ENCODE results near the gene PLXND1.

Gene PLXND1

GRCh38 chr3:129575233-129575996, 31.1 kb downstream of the PLXND1 start:
- ATAC-seq (replicated peaks) (no peak), DNase-seq (no peak)
- peaks cover 63% of the 10 kb centered on the region for H3K36me3 Mint-ChIP-seq (ENCODE audit: insufficient read depth)
- peak overlapping the region; percentile 25 to 64 for H3K4me3 Mint-ChIP-seq
- H3K27ac Mint-ChIP-seq = peak overlapping the region; percentile 93 to 95
- H3K9me3 Mint-ChIP-seq = no peaks in the 10 kb centered on the region
- peaks cover 42 to 61% of the 10 kb centered on the region in 2 donors for H3K4me1 Mint-ChIP-seq (ENCODE audit: low read depth in 2 of 2)
- no peaks in the 10 kb centered on the region for H3K27me3 Mint-ChIP-seq

- no peak overlapping the region for H3K4me3 Mint-ChIP-seq
- H3K36me3 Mint-ChIP-seq (ENCODE audit: insufficient read depth) = peaks cover 62% of the 10 kb centered on the region
- no peaks in the 10 kb centered on the region for H3K9me3 Mint-ChIP-seq
- H3K27ac Mint-ChIP-seq = peak overlapping the region; percentile 93 to 95
- H3K4me1 Mint-ChIP-seq (ENCODE audit: low read depth in 2 of 2) = peaks cover 53 to 65% of the 10 kb centered on the region in 2 donors
- ATAC-seq (replicated peaks) = no peak
- DNase-seq = no peak
- H3K27me3 Mint-ChIP-seq = no peaks in the 10 kb centered on the region
Measured at GRCh38 chr3:129574206-129574605, 32.3 kb downstream of the PLXND1 start.

DNA sequence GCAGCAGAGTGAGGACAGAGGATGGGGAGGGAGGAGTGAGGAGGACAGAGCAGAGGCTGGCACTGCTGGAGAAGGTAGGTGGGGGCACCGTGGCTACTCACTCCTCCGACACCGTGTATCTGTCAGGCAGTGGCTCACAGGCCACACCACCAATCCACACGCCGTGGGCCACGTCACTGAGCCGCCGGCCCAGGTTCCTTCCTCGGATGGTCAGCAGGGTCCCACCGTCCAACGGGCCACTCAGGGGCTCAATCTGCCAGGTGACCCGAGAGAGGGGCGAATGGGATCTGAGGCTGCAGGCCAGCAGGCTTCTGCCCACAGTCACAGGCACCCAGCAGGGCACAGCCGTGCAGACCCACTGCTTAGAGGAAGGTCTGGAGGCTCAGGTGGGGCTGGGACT, 33.0 kb downstream of the PLXND1 start:
- Mint-ChIP-seq H3K27me3 (no peaks in the 10 kb centered on the region), H3K36me3 (ENCODE audit: insufficient read depth) (peaks cover 61% of the 10 kb centered on the region), H3K4me1 (ENCODE audit: low read depth in 2 of 2) (peaks cover 53 to 65% of the 10 kb centered on the region in 2 donors), H3K9me3 (no peaks in the 10 kb centered on the region), H3K4me3 (no peak overlapping the region), H3K27ac (peak overlapping the region; percentile 88 to 95)
- ATAC-seq (replicated peaks) = no peak
- DNase-seq = no peak

DNA sequence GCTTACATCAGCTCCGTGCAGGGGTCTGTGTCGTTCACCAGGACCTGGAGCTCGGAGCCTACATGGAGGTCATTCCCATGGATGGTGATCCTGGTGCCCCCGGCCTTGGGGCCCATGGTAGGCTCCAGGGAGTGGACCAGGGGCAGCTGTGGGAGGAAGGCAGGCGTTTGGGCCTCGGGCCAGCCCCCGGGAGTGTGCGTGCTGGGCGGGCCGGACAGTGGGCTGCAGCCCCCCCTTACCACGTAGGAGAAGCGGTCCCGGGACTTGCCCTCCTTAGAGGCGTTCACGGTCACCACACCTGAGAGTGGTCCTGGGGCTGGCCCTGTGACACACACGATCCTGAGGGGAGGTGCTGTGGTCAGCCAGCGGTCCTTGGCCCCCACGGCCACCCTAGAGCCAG, 33.9 kb downstream of the PLXND1 start:
- DNase-seq = no peak
- no peaks in the 10 kb centered on the region for H3K27me3 Mint-ChIP-seq
- H3K4me1 Mint-ChIP-seq (ENCODE audit: low read depth in 2 of 2) = peaks cover 53 to 58% of the 10 kb centered on the region in 2 donors
- peak overlapping the region; percentile 63 to 88 for H3K27ac Mint-ChIP-seq
- no peak for ATAC-seq (replicated peaks)
- H3K9me3 Mint-ChIP-seq = no peaks in the 10 kb centered on the region
- H3K36me3 Mint-ChIP-seq (ENCODE audit: insufficient read depth) = peaks cover 58% of the 10 kb centered on the region
- H3K4me3 Mint-ChIP-seq = no peak overlapping the region

- Mint-ChIP-seq H3K4me1 (ENCODE audit: low read depth in 2 of 2) (peaks cover 56 to 60% of the 10 kb centered on the region in 2 donors), H3K9me3 (no peaks in the 10 kb centered on the region)
- no peak for DNase-seq
Measured at GRCh38 chr3:129571605-129572547, 34.6 kb downstream of the PLXND1 start.

GRCh38 chr3:129569856-129570255, 36.6 kb downstream of the PLXND1 start:
- H3K4me3 Mint-ChIP-seq = peak overlapping the region; percentile 39 to 56
- H3K36me3 Mint-ChIP-seq (ENCODE audit: insufficient read depth) = peaks cover 45% of the 10 kb centered on the region
- H3K27ac Mint-ChIP-seq = peak overlapping the region; percentile 84 to 90
- ATAC-seq (replicated peaks) (no peak), DNase-seq (no peak)
- H3K27me3 Mint-ChIP-seq = no peaks in the 10 kb centered on the region
- no peaks in the 10 kb centered on the region for H3K9me3 Mint-ChIP-seq
- peaks cover 49 to 52% of the 10 kb centered on the region in 2 donors for H3K4me1 Mint-ChIP-seq (ENCODE audit: low read depth in 2 of 2)

More at GRCh38 chr3:129571605-129572547, 34.6 kb downstream of the PLXND1 start:
- H3K36me3 Mint-ChIP-seq (ENCODE audit: insufficient read depth) = peaks cover 54% of the 10 kb centered on the region
- peak overlapping the region; percentile 67 to 89 for H3K27ac Mint-ChIP-seq
- H3K4me3 Mint-ChIP-seq = no peak overlapping the region
- ATAC-seq (replicated peaks) = no peak
- H3K27me3 Mint-ChIP-seq = no peaks in the 10 kb centered on the region

DNA sequence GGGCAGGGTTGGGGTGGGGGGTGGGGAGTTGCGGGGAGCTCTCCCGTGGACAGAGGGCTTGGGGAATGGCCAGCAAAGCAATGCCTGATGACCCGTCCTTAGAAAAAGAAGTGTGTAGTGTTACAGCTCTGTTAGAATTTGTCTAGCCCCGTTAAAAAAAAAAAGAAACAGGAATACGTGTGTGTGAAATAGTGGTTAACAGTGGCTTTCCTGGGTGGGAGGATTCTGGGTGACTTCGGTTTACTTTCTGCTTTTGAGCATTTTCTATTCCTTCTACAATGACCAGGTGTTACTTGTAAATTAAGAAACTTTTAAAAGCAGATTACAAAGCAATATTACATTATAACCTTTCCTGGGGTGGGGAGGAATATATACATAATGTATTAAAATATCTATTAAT, 38.5 kb downstream of the PLXND1 start:
- no peaks in the 10 kb centered on the region for H3K9me3 Mint-ChIP-seq
- ATAC-seq (replicated peaks) (peak; percentile 85), DNase-seq (no peak)
- peak overlapping the region; percentile 44 to 90 for H3K27ac Mint-ChIP-seq
- peaks cover 41 to 44% of the 10 kb centered on the region in 2 donors for H3K4me1 Mint-ChIP-seq (ENCODE audit: low read depth in 2 of 2)
- H3K36me3 Mint-ChIP-seq (ENCODE audit: insufficient read depth) = peaks cover 42% of the 10 kb centered on the region
- peak overlapping the region; percentile 37 to 58 for H3K4me3 Mint-ChIP-seq
- no peaks in the 10 kb centered on the region for H3K27me3 Mint-ChIP-seq

GRCh38 chr3:129567176-129567705, 39.2 kb downstream of the PLXND1 start:
- ATAC-seq (replicated peaks) (no peak), DNase-seq (no peak)
- Mint-ChIP-seq H3K4me3 (peak overlapping the region; percentile 46), H3K27ac (peak overlapping the region; percentile 79 to 90), H3K4me1 (ENCODE audit: low read depth in 2 of 2) (peaks cover 41 to 42% of the 10 kb centered on the region in 2 donors), H3K27me3 (no peaks in the 10 kb centered on the region), H3K36me3 (ENCODE audit: insufficient read depth) (peaks cover 42% of the 10 kb centered on the region), H3K9me3 (no peaks in the 10 kb centered on the region)

DNA sequence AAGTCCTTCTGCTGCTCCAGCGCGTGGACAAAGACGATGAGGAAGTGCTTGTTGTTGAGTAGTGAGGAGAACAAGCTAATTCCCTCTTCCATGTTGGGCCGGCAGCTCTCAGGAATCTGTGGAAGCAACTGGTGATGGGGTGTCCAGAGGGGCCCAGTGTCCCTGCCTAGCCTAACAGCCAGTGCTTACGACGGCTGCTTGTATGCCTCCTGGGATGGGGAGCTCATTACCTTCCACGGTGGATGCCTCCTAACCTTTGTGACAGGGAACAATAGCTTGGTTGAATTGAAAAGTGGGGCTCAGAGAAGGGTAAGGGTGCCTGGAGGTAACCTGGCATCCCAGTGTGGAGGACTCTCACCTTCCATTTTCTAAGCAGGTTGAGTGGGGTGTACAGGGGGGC, 40.6 kb downstream of the PLXND1 start:
- no peak overlapping the region for H3K4me3 Mint-ChIP-seq
- no peaks in the 10 kb centered on the region for H3K9me3 Mint-ChIP-seq
- H3K27ac Mint-ChIP-seq = peak overlapping the region; percentile 79 to 90

DNA sequence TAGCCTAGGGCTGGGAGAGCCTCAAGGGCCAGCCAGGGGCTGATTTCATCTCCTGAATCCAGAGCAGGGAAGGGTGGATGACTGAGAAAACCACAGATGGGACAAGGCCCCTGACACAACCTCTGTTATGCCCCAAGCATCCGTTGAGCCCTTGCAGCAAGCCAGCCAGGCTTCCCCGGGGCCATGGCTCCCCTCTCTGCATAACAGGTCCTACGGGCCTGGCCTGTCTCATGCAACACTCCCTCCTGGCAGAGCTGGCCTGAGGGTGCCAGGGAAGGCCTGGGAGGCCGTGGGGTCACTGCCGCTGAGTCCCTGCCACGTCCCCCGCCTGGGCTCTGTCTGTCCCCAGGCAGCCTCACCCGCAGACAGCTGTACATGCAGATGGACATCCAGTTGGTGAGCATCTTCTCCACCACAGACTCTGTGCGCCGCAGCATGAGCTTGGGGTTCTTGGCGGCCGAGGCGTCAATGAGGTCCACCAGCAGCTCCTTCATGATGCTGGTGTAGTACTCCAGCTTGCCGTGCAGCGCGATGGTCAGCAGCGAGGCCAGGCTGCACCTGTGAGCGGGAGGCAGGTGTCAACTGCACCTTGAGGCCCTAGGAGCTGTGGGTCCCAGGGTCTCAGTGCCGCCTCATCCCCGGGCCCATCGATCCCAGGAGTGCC, 41.4 kb downstream of the PLXND1 start:
- Mint-ChIP-seq H3K27ac (peak overlapping the region; percentile 35 to 90), H3K4me3 (no peak overlapping the region), H3K36me3 (ENCODE audit: insufficient read depth) (peaks cover 29% of the 10 kb centered on the region), H3K9me3 (no peaks in the 10 kb centered on the region), H3K4me1 (ENCODE audit: low read depth in 2 of 2) (peaks cover 40 to 46% of the 10 kb centered on the region in 2 donors), H3K27me3 (no peaks in the 10 kb centered on the region)
- no peak for ATAC-seq (replicated peaks)
- DNase-seq = no peak

More for the DNA sequence above, 40.6 kb downstream of the PLXND1 start:
- DNase-seq (no peak), ATAC-seq (replicated peaks) (no peak)
- H3K4me1 Mint-ChIP-seq (ENCODE audit: low read depth in 2 of 2) = peaks cover 36 to 42% of the 10 kb centered on the region in 2 donors
- peaks cover 36% of the 10 kb centered on the region for H3K36me3 Mint-ChIP-seq (ENCODE audit: insufficient read depth)
- no peaks in the 10 kb centered on the region for H3K27me3 Mint-ChIP-seq

GRCh38 chr3:129563850-129564535, 42.5 kb downstream of the PLXND1 start:
- no peaks in the 10 kb centered on the region for H3K27me3 Mint-ChIP-seq
- H3K4me1 Mint-ChIP-seq (ENCODE audit: low read depth in 2 of 2) = peaks cover 31 to 35% of the 10 kb centered on the region in 2 donors
- peak overlapping the region in 1 of 2 donors; percentile 90 for H3K27ac Mint-ChIP-seq
- H3K4me3 Mint-ChIP-seq = no peak overlapping the region
- H3K9me3 Mint-ChIP-seq = no peaks in the 10 kb centered on the region
- DNase-seq (no peak), ATAC-seq (replicated peaks) (no peak)
- H3K36me3 Mint-ChIP-seq (ENCODE audit: insufficient read depth) = peaks cover 24% of the 10 kb centered on the region

- H3K4me3 Mint-ChIP-seq = no peak overlapping the region
- peaks cover 22% of the 10 kb centered on the region for H3K36me3 Mint-ChIP-seq (ENCODE audit: insufficient read depth)
- ATAC-seq (replicated peaks) (no peak), DNase-seq (no peak)
- no peaks in the 10 kb centered on the region for H3K27me3 Mint-ChIP-seq
- H3K9me3 Mint-ChIP-seq = no peaks in the 10 kb centered on the region
- H3K27ac Mint-ChIP-seq = peak overlapping the region; percentile 38 to 90
- peaks cover 29 to 32% of the 10 kb centered on the region in 2 donors for H3K4me1 Mint-ChIP-seq (ENCODE audit: low read depth in 2 of 2)
Measured at GRCh38 chr3:129563332-129563731, 43.1 kb downstream of the PLXND1 start.
